Right lobe of liver (tissue), 6 donors: ENCODE data around the gene TBC1D2. TPM values are rescaled to one million over a fixed set of nuclear protein-coding genes. Genes with fewer than 3 reads are reported as not detected.

Experiments used
- ATAC-seq, 4 donors: fragments of 200-7000 bp; cut with Tn5 transposase; one replicate each; pipeline ENCODE4 v1.9.1; 2020; ENCODE audit warnings: mild to moderate bottlenecking in 4 of 4, moderate library complexity in 4 of 4
- DNase-seq, 3 donors: peaks; one replicate each; pipeline ENCODE4 v3.0.0-alpha.2; 2020
- H3K27ac ChIP-seq, 3 donors: fragments of 200-600 bp; one replicate each; pipeline ENCODE4 v1.8.0; 2022
- H3K27me3 ChIP-seq, 2 donors: fragments of 200-600 bp; one replicate each; pipeline ENCODE4 v1.8.0; 2022
- H3K36me3 ChIP-seq, 4 donors: fragments of 200-600 bp; sonication (generic) in 1 of 4; one replicate each; pipeline versions ENCODE4 v1.5.1 to v1.8.0; 2017 to 2022; ENCODE audit warnings: control low read depth in 1 of 4
- H3K4me1 ChIP-seq, 4 donors: fragments of 200-600 bp; sonication (generic) in 1 of 4; one replicate each; pipeline versions ENCODE4 v1.5.1 to v1.8.0; 2017 to 2022; ENCODE audit warnings: control low read depth in 1 of 4
- H3K4me3 ChIP-seq, 3 donors: fragments of 200-600 bp; one replicate each; pipeline ENCODE4 v1.8.0; 2022
- H3K9me3 ChIP-seq, 4 donors: fragments of 200-600 bp; sonication (generic) in 1 of 4; one replicate each; pipeline versions ENCODE4 v1.5.1 to v1.8.0; 2017 to 2022; ENCODE audit warnings: control low read depth in 1 of 4
- POLR2A ChIP-seq: fragments of 450-650 bp; IDR thresholded peaks from one replicate; pipeline ENCODE4 v1.6.1; 2017; ENCODE audit warnings: antibody characterized with exemption, mild to moderate bottlenecking
- WGBS: methylation state at CpG from one replicate; pipeline ENCODE4 v1.1.6; 2018; ENCODE audit warnings: low coverage, low lambda C conversion rate; ENCODE audit not compliant: insufficient coverage; ENCODE audit errors: missing lambda C conversion rate; 5-methylcytosine and 5-hydroxymethylcytosine counted together
- intact Hi-C, 2 donors: fragments of 100-400 bp; cut with DNase I; formaldehyde crosslinking; loops; one replicate each; pipeline versions ENCODE4 v1.11.2 to v1.14.1; 2022
- total RNA-seq, 6 experiments: library from RNA; depleted of rRNA in 2 of 6; stranded (reverse); fragments of >200 nt in 2 of 6; fragmentation: NEBNext Ultra II Directional in 3 of 6; extraction: Animal tissue kit (Norgen Biotek cat#: 25700) in 3 of 6; gene quantifications; one replicate each; pipeline versions ENCODE4 v1.1.0 to v1.2.4, GENCODE V29; 2016 to 2023
- TF ChIP-seq, protein P1 (sequence below), 4 donors: fragments of 200-600 bp in 3 of 4; fragments of 450-650 bp in 1 of 4; IDR thresholded peaks; one replicate each; pipeline versions ENCODE4 v1.5.1 to v1.8.0; 2016 to 2022; ENCODE audit warnings: antibody characterized with exemption in 4 of 4, mild to moderate bottlenecking in 2 of 4
- donor health status: DM: no; HTN: yes; CAD: no.
- donor health status: DM: no; HTN: no; CAD: no.
- donor health status: DM: no; HTN: no; CAD: no.
- donor health status: DM: no; HTN: yes; CAD: no.
- donor health status: DM: no; HTN: yes; CAD: no.

The TBC1D2 gene
- total RNA-seq, 6 experiments from 2014 or later, result 5.1 to 17.5 (median 9.7) TPM

- DNase-seq (no peak), ATAC-seq (no peak)
- H3K27me3 ChIP-seq, result no peaks in the 10 kb centered on the region
- peaks cover 0 to 8% (median 2%) of the 10 kb centered on the region in 4 donors for H3K36me3 ChIP-seq
- TF ChIP-seq, protein P1, sequence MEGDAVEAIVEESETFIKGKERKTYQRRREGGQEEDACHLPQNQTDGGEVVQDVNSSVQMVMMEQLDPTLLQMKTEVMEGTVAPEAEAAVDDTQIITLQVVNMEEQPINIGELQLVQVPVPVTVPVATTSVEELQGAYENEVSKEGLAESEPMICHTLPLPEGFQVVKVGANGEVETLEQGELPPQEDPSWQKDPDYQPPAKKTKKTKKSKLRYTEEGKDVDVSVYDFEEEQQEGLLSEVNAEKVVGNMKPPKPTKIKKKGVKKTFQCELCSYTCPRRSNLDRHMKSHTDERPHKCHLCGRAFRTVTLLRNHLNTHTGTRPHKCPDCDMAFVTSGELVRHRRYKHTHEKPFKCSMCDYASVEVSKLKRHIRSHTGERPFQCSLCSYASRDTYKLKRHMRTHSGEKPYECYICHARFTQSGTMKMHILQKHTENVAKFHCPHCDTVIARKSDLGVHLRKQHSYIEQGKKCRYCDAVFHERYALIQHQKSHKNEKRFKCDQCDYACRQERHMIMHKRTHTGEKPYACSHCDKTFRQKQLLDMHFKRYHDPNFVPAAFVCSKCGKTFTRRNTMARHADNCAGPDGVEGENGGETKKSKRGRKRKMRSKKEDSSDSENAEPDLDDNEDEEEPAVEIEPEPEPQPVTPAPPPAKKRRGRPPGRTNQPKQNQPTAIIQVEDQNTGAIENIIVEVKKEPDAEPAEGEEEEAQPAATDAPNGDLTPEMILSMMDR (IDR thresholded peaks at IDR 0.05), result no peak
- TF ChIP-seq POLR2A, result no peak
- peaks cover 0 to 36% (median 18%) of the 10 kb centered on the region in 4 donors for H3K4me1 ChIP-seq
- no peak overlapping the region for H3K4me3 ChIP-seq
- WGBS, result 100% methylated on average over 3 of the region's 5 CpGs
- intact Hi-C loops, result no loop called here
- no peak overlapping the region for H3K27ac ChIP-seq
- H3K9me3 ChIP-seq, result no peaks in the 10 kb centered on the region
Measured at GRCh38 chr9:98232926-98233325, 22.5 kb downstream of the TBC1D2 start.

- no peaks in the 10 kb centered on the region for H3K27me3 ChIP-seq
- H3K4me1 ChIP-seq, result peaks cover 0 to 45% (median 22%) of the 10 kb centered on the region in 4 donors
- no peaks in the 10 kb centered on the region for H3K9me3 ChIP-seq
- intact Hi-C loops, result no loop called here
- 78% methylated on average over 6 of the region's 6 CpGs for WGBS
- ATAC-seq, result peak in 1 of 4 donors; percentile 55
- TF ChIP-seq POLR2A, result no peak
- TF ChIP-seq, protein P1 (IDR thresholded peaks at IDR 0.05), result no peak
- H3K4me3 ChIP-seq, result no peak overlapping the region
- peak overlapping the region in 2 of 3 donors; percentile 39 to 100 for H3K27ac ChIP-seq
- peaks cover 0 to 8% (median 2%) of the 10 kb centered on the region in 4 donors for H3K36me3 ChIP-seq
- DNase-seq, result no peak
Measured at GRCh38 chr9:98231770-98232478, 23.5 kb downstream of the TBC1D2 start.

DNA sequence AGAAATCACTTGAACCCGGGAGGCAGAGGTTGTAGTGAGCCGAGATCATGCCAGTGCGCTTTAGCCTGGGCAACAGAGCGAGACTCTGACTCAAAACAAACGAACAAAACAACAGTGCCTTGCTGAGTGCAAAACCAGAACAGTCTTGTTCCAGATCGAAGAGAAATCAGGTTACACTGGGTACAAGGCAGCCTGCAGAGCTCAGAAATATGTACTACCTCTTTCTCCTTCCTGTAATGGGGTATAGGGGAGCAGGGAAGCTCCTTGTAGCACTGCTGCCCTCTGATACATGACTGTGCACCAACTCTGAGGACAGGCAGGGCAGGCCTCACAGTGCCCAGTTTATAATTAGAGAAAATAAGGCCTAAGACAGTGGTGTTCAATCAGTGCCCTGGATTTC is 24.7 kb downstream of the TBC1D2 start:
- 56% methylated on average over 5 of the region's 6 CpGs for WGBS
- TF ChIP-seq, protein P1 (IDR thresholded peaks at IDR 0.05), result no peak
- no peak for TF ChIP-seq POLR2A
- DNase-seq (no peak), ATAC-seq (peak in 1 of 4 donors; percentile 2)
- Histone ChIP-seq H3K9me3 (no peaks in the 10 kb centered on the region), H3K27me3 (no peaks in the 10 kb centered on the region), H3K27ac (peak overlapping the region; percentile 71 to 100 (median 95)), H3K4me3 (no peak overlapping the region), H3K36me3 (peaks cover 0 to 8% (median 0%) of the 10 kb centered on the region in 4 donors), H3K4me1 (peaks cover 0 to 56% (median 26%) of the 10 kb centered on the region in 4 donors)
- intact Hi-C loops, result no loop called here

GRCh38 chr9:98230304-98230703 is 25.1 kb downstream of the TBC1D2 start:
- TF ChIP-seq, protein P1 (IDR thresholded peaks at IDR 0.05), result no peak
- no peak for TF ChIP-seq POLR2A
- WGBS, result 44% methylated on average over 6 of the region's 6 CpGs
- Histone ChIP-seq H3K9me3 (no peaks in the 10 kb centered on the region), H3K27me3 (no peaks in the 10 kb centered on the region), H3K27ac (peak overlapping the region; percentile 71 to 100 (median 95)), H3K4me1 (peaks cover 0 to 60% (median 31%) of the 10 kb centered on the region in 4 donors), H3K36me3 (peaks cover 0 to 8% (median 0%) of the 10 kb centered on the region in 4 donors), H3K4me3 (no peak overlapping the region)
- DNase-seq, result peak in 1 of 3 donors; percentile 67
- ATAC-seq, result peak in 3 of 4 donors; percentile 7 to 52 (median 13)
- intact Hi-C loops, result no loop called here
